Left kidney (tissue), 2 donors: ENCODE results near the gene CLDN14. TPM values are rescaled to one million over a fixed set of nuclear protein-coding genes. Genes with fewer than 3 reads are reported as not detected.

Experiments used
- DNase-seq: peaks from one replicate; pipeline ENCODE4 v3.0.0-alpha.2; 2013
- polyA plus RNA-seq: library from polyadenylated mRNA; unstranded; fragments of 120-200 nt; gene quantifications from one replicate; pipeline ENCODE4 v1.2.1, GENCODE V29; 2013; ENCODE audit not compliant: insufficient read length

CLDN14 gene
- polyA plus RNA-seq, 1 donor: 1.6 TPM

GRCh38 chr21:36472377-36472776 lies 7.5 kb downstream of the CLDN14 start:
- DNase-seq: no peak

DNA sequence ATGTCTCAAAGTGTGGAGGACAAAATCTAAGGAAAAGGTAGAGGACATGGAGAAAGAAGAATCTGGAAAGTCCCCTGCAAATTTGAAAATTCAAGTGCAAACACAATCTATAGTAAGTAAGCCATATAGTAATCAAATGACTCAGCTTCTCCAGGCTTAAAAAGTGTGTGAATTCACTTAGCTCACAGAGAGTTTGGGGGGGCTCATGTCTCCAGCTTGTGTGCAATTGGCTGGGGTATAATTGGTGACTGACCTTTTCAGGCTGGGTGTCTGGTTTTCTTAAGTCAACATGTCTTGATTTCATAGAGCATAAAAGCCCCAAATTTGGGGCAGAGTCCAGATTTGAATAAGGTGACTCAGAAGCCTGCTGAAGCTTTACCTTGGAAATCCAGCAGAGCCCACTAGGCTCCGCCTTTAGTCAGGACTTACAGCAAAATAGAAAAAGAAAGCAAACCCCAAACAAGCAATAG lies 8.6 kb downstream of the CLDN14 start:
- DNase-seq: no peak

- DNase-seq: no peak
Observed at GRCh38 chr21:36470294-36470693, 9.6 kb downstream of the CLDN14 start.

GRCh38 chr21:36466061-36466511 lies 13.8 kb downstream of the CLDN14 start:
- DNase-seq: no peak

GRCh38 chr21:36465478-36465877 lies 14.4 kb downstream of the CLDN14 start:
- DNase-seq: no peak

GRCh38 chr21:36464590-36464989 lies 15.3 kb downstream of the CLDN14 start:
- DNase-seq: no peak

DNA sequence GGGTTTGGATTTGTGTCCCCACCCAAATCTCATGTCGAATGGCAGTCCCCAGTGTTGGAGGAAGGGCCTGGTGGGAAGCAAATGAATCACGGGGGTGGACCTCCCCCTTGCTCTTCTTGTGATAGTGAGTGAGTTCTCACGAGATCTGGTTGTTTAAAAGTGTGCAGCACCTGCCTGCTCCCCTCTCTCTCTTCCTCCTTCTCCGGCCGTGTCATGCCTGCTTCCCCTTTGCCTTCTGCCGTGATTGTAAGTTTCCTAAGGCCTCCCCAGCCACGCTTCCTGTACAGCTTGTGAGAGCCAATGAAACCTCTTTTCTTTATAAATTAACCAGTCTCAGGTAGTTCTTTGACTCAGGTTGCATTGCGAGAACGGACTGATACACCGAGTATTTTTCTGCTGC lies 15.9 kb downstream of the CLDN14 start:
- no peak for DNase-seq

- DNase-seq: no peak
Observed at GRCh38 chr21:36463204-36463603, 16.7 kb downstream of the CLDN14 start.

DNA sequence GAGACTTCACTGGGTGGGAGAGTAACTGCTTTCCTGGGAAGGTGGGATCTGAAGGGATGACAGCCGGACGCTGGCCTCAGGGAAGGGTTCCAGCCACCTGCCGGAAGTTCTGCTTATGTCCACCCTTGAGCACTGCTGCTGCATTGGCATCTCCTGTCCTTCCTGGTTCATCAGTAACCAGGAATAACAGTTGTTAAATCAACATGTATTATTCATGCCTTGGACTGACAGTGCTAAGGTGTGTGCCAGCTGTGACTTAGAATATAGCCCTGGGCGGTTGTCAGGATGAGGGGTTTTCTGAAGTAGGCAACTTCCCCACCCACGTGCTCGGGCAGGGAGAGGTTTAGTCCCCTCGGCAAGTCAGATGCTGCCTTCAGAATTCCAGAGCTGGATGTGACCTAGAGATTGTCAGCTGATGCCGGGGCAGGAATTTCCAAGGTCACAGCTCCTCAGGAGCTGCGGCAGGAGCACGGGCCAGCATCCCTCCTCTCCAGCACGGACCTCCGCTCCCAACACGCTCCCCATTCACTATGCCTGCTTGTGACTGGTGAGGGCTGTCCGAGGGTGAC lies 17.9 kb downstream of the CLDN14 start:
- no peak for DNase-seq

DNA sequence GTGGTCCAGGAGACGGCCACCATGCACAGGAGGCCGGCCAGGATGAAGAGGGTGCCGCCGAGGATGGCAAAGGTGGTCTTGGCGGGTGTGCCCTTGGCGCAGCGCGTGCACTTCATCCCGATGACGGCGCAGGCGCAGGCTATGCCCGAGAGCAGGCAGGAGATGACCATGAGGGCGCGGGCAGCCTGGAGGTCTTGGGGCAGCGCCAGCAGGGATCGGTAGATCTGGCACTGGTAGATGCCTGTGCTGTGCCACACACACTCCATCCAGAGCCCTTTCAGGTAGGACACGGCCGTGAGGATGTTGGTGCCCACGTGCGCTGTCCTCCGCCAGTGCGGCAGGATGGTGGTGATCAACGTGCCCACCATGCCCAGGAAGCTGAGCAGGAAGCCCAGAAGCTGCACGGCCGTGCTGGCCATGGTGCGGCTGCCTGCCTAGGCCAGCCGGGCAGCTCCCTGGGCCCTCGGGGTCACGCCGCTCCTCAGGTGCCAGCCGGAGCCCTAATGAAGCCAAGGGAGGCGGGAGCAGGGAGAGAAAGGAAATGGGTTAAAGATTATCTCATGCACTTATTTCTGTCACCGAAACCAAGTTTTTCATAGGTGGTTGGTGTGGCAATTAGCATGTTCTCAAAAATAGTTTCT lies 18.5 kb downstream of the CLDN14 start:
- no peak for DNase-seq

GRCh38 chr21:36460866-36461265 lies 19.1 kb downstream of the CLDN14 start:
- DNase-seq: no peak

GRCh38 chr21:36459098-36459497 lies 20.8 kb downstream of the CLDN14 start:
- DNase-seq: no peak

- DNase-seq: no peak
Observed at GRCh38 chr21:36456729-36457414, 23.1 kb downstream of the CLDN14 start.

DNA sequence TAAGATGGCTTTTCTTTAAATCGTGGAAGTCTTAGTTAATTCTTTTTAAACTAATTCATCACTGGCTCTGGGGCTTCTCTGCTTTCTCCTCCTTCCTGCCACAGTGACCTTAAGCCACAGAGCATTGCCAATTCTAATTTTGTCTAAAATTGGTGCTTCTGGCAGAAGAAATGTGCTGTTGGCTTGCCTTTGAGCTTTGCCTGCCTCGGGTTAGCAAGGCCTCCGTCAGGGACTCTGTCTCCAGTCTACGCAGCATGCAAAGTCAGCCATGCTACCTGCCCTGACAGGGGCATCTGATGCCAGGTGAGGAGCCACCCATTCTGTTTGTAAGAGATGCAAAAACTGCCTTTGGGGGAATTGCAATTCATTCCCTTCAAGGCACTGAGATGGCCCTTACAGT lies 25.2 kb downstream of the CLDN14 start:
- no peak for DNase-seq

GRCh38 chr21:36454093-36454531 lies 25.8 kb downstream of the CLDN14 start:
- peak; percentile 61 for DNase-seq

DNA sequence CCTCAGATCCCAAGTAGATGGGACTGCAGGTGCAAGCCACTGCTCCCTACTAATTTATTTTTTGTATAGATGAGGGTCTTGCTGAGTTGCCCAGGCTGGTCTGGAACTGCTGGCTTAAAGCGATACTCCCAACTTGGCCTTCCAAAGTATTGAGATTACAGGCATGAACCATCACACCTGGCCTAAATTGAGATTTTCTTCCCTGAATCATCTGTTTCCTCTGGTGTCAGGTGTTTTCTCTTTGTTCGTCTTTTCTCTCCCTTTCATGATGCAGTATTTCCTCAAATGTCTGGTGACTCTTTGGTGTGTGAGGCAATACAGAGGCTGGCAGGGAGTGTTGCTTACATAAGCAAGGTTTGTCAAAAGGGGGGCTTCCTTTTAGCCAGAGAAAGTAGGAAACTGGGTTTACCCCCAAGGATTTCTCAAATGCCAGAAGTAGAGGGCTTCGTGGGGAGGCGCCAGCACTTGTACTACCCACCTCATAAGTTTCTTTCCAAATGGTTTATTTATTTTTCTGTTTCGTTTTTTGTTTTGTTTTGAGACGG lies 27.6 kb downstream of the CLDN14 start:
- DNase-seq: no peak

DNA sequence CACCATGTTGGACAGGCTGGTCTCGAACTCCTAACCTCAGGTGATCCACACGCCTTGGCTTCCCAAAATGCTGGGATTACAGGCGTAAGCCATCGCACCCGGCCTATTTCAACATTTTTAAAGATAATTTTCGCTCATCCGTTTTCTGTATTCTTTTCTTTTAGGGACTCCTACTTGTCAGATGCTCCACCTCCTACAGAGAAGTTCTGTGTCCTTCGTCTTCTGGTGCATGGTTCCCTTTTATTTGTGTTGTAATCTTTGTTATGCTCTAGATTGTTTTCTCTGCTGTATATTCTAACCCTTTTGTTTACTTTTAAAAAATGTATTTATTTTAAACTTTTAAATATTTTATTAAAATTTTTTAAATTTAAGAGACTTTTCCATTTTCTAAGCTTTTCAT lies 28.4 kb downstream of the CLDN14 start:
- DNase-seq: no peak

- no peak for DNase-seq
Observed at GRCh38 chr21:36450511-36450910, 29.4 kb downstream of the CLDN14 start.

- DNase-seq: no peak
Observed at GRCh38 chr21:36446301-36446700, 33.6 kb downstream of the CLDN14 start.

- DNase-seq: no peak
Observed at GRCh38 chr21:36441715-36442114, 38.2 kb downstream of the CLDN14 start.

- no peak for DNase-seq
Observed at GRCh38 chr21:36437745-36438128, 42.2 kb downstream of the CLDN14 start.

- DNase-seq: no peak
Observed at GRCh38 chr21:36436829-36437744, 42.8 kb downstream of the CLDN14 start.
